Cardiac muscle cell (in vitro differentiated cells and primary cell): ENCODE results near the gene IFNLR1. TPM values are rescaled to one million over a fixed set of nuclear protein-coding genes. Genes with fewer than 3 reads are reported as not detected.

Experiments used
- DNase-seq, 2 donors: peaks; one replicate each; pipeline versions ENCODE4 v3.0.0 to v3.0.0-alpha.2; 2010 to 2017; ENCODE audit warnings: low read depth in 1 of 2, low spot score in 1 of 2
- H3K27ac ChIP-seq: fragments of 200-600 bp; sonication (generic); 2 replicates; pipeline ENCODE4 v1.5.1; 2016
- H3K27me3 ChIP-seq: fragments of 200-600 bp; sonication (generic); 2 replicates; pipeline ENCODE4 v1.6.0; 2016; ENCODE audit warnings: control low read depth
- H3K36me3 ChIP-seq: fragments of 200-600 bp; sonication (generic); 2 replicates; pipeline ENCODE4 v1.5.1; 2016; ENCODE audit warnings: control low read depth
- H3K4me1 ChIP-seq: fragments of 200-600 bp; sonication (generic); 2 replicates; pipeline ENCODE4 v1.8.1; 2017; ENCODE audit warnings: low read depth, mild to moderate bottlenecking, mixed run types
- H3K4me3 ChIP-seq: fragments of 200-600 bp; sonication (generic); 2 replicates; pipeline ENCODE4 v1.5.1; 2016; ENCODE audit warnings: mild to moderate bottlenecking
- H3K9me3 ChIP-seq: fragments of 200-600 bp; sonication (generic); 2 replicates; pipeline ENCODE4 v1.5.1; 2017; ENCODE audit warnings: low read depth, mild to moderate bottlenecking, control low read depth
- polyA plus RNA-seq: library from polyadenylated mRNA; unstranded; fragments of >200 nt; fragmentation: Nextera tagmentation; extraction: Ambion mirVana; gene quantifications from 2 replicates; pipeline ENCODE4 v1.2.1, GENCODE V29; 2016
- total RNA-seq: library from RNA; depleted of rRNA; stranded (reverse); fragments of >200 nt; gene quantifications from 2 replicates; pipeline ENCODE4 v1.2.3, GENCODE V29; 2016
- TF ChIP-seq, protein P1 (sequence below): IDR thresholded peaks from 2 replicates; pipeline ENCODE4 v1.5.1; 2012; ENCODE audit warnings: low read depth, mild to moderate bottlenecking, low read length

IFNLR1 gene
- total and polyA plus RNA-seq, 2 experiments from 2014 or later, result 3.9 to 15.2 TPM

DNA sequence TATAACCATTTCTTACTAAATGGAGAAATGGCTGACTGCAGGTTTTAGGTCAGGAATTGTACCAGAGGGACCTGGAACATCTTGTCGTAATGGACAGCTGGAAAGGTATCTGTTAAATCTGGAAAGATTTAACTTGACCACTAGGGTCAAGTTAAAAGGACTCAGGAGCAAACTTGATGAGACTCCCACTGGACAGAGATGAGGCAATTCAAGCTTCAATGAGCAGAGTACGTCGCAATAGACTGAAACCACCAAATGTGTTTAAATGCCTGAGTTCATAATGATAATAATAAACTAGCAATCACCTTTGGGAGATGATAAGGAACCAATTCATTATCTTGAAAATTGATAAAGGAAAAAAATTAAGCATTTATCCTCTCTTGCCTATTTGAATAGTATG is 8.7 kb downstream of the IFNLR1 start:
- H3K4me3 ChIP-seq, result no peak overlapping the region
- no peaks in the 10 kb centered on the region for H3K27me3 ChIP-seq
- no peaks in the 10 kb centered on the region for H3K36me3 ChIP-seq
- H3K9me3 ChIP-seq, result no peaks in the 10 kb centered on the region
- H3K27ac ChIP-seq, result no peak overlapping the region
- H3K4me1 ChIP-seq, result no peaks in the 10 kb centered on the region
- no peak for DNase-seq
- TF ChIP-seq, protein P1, sequence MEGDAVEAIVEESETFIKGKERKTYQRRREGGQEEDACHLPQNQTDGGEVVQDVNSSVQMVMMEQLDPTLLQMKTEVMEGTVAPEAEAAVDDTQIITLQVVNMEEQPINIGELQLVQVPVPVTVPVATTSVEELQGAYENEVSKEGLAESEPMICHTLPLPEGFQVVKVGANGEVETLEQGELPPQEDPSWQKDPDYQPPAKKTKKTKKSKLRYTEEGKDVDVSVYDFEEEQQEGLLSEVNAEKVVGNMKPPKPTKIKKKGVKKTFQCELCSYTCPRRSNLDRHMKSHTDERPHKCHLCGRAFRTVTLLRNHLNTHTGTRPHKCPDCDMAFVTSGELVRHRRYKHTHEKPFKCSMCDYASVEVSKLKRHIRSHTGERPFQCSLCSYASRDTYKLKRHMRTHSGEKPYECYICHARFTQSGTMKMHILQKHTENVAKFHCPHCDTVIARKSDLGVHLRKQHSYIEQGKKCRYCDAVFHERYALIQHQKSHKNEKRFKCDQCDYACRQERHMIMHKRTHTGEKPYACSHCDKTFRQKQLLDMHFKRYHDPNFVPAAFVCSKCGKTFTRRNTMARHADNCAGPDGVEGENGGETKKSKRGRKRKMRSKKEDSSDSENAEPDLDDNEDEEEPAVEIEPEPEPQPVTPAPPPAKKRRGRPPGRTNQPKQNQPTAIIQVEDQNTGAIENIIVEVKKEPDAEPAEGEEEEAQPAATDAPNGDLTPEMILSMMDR, result no peak

DNA sequence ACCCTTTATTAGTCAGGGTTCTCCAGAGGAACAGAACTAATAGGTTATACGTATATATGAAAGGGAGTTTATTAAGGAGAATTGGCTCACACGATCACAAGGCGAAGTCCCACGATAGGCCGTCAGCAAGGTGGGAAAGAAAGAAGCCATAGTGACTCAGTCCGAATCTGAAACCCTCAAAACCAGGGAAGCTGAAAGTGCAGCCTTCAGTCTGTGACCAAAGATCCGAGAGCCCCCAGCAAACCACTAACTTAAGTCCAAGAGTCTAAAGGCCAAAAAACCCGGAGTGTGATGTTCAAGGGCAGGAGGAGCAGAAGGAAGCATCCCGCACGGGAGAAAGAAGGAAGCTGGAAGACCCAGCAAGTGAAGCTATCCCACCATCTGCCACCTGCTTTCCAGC is 9.9 kb downstream of the IFNLR1 start:
- no peaks in the 10 kb centered on the region for H3K9me3 ChIP-seq
- DNase-seq, result no peak
- TF ChIP-seq, protein P1, result no peak

DNA sequence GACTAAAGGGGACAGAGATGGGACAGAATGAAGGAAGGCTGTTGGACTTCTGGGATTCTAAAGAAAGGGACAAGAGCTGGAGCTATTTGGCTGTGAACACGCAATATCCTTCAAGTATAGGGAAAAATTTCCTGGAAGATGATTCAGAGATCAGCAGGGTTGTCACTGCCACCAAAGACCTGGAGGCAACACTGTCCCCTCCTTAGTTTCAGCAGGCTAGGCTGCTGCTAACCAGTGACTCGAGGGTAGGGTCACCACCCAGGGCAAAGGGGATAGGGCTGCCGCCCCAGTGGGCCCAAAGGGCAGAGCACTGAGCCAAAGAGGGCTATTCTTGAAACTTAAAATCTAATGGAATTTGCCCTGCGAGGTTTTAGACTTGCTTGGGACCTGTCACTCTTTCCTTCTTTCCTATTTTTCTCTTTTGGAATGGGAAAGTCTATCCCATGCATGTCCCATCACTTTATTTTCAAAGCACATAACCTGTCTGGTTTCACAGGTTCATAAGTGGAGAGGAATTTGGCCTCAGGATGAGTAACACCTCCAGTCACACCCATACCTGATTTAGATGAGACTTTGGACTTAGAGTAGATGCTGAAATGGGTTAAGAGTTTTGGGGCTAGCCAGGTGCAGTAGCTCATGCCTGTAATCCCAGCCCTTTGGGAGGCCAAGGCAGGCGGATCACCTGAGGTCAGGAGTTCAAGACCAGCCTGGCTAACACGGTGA is 11.9 kb downstream of the IFNLR1 start:
- Histone ChIP-seq H3K4me3 (no peak overlapping the region), H3K4me1 (no peaks in the 10 kb centered on the region), H3K9me3 (no peaks in the 10 kb centered on the region), H3K27ac (no peak overlapping the region), H3K36me3 (no peaks in the 10 kb centered on the region), H3K27me3 (no peaks in the 10 kb centered on the region)
- TF ChIP-seq, protein P1, result no peak
- DNase-seq, result no peak

More for the DNA sequence above, 9.9 kb downstream of the IFNLR1 start:
- Histone ChIP-seq H3K27me3 (no peaks in the 10 kb centered on the region), H3K4me3 (no peak overlapping the region), H3K27ac (no peak overlapping the region), H3K4me1 (no peaks in the 10 kb centered on the region), H3K36me3 (no peaks in the 10 kb centered on the region)

DNA sequence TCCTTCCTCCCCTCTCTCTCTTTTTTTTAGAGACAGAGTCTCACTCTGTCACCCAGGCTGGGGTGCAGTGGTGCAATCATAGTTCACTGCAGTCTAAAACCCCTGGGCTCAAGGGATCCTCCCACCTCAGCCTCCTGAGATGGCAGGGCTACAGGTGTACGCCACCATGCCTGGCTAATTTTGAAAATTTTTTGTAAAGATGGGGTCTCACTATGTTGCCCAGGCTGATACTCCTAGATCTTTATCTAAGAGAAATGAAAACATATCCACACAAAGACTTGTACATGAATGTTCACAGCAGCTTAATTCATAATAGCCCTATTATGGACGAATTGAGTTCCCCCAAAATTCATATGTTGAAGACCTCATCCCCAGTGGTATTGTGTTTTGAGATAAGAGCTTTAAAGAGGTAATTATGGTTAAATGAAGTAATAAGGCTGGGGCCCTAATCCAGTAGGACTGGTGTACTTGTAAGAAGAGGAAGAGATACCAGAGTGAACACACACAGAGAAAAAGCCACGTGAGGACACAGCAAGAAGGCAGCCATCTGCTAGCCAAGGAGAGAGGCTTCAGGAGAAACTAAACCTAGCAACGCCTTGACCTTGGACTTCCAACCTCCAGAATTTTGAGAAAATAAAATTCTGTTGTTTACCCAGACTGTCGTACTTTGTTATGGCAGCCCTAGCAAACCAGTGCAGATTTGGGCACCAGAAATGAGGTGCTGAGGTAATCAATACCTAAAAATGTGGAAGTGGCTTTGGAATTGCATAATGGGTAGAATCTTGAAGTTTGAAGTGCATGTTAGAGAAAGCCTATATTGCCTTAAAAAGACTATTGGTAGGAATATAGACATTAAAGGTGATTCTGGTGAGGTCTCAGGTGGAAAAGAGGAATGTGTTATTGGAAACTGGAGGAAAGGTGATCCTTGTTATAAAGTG is 13.2 kb downstream of the IFNLR1 start:
- Histone ChIP-seq H3K4me3 (no peak overlapping the region), H3K27ac (no peak overlapping the region), H3K4me1 (no peaks in the 10 kb centered on the region), H3K36me3 (no peaks in the 10 kb centered on the region), H3K9me3 (no peaks in the 10 kb centered on the region), H3K27me3 (no peaks in the 10 kb centered on the region)
- TF ChIP-seq, protein P1, result no peak
- no peak for DNase-seq

DNA sequence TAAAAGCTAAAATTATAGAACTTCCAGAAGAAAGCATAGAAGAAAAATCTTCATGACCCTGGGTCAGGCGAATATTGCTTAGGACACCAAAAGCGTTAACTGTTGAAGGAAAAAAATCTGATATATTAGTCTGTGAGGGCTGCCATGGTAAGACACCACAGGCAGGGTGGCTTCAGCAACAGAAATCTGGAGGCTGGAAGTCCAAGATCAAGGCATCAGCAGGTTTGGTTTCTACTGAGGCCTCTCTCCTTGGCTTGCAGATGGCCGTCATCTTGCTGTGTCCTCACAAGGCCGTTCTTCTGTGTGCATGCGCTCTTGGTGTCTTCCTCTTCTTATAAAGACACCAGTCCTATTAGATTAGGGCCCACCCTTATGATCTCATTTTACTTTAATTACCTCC is 14.5 kb downstream of the IFNLR1 start:
- H3K27ac ChIP-seq, result no peak overlapping the region
- TF ChIP-seq, protein P1, result no peak

More for the DNA sequence above, 14.5 kb downstream of the IFNLR1 start:
- H3K27me3 ChIP-seq, result no peaks in the 10 kb centered on the region
- no peaks in the 10 kb centered on the region for H3K36me3 ChIP-seq
- H3K9me3 ChIP-seq, result no peaks in the 10 kb centered on the region
- no peaks in the 10 kb centered on the region for H3K4me1 ChIP-seq
- H3K4me3 ChIP-seq, result no peak overlapping the region
- no peak for DNase-seq
